Hindlimb muscle (tissue), 1 donor: ENCODE results near the gene ZFYVE28. TPM values are rescaled to one million over a fixed set of nuclear protein-coding genes. Genes with fewer than 3 reads are reported as not detected.

ENCODE experiments used
- DNase-seq: peaks from one replicate; pipeline ENCODE4 v3.0.0-alpha.2; 2013
- polyA plus RNA-seq: library from polyadenylated mRNA; unstranded; fragments of 120-200 nt; gene quantifications from one replicate; pipeline ENCODE4 v1.2.1, GENCODE V29; 2013; ENCODE audit not compliant: insufficient read length

The ZFYVE28 gene
- polyA plus RNA-seq, 1 donor, result 2.5 TPM

DNA sequence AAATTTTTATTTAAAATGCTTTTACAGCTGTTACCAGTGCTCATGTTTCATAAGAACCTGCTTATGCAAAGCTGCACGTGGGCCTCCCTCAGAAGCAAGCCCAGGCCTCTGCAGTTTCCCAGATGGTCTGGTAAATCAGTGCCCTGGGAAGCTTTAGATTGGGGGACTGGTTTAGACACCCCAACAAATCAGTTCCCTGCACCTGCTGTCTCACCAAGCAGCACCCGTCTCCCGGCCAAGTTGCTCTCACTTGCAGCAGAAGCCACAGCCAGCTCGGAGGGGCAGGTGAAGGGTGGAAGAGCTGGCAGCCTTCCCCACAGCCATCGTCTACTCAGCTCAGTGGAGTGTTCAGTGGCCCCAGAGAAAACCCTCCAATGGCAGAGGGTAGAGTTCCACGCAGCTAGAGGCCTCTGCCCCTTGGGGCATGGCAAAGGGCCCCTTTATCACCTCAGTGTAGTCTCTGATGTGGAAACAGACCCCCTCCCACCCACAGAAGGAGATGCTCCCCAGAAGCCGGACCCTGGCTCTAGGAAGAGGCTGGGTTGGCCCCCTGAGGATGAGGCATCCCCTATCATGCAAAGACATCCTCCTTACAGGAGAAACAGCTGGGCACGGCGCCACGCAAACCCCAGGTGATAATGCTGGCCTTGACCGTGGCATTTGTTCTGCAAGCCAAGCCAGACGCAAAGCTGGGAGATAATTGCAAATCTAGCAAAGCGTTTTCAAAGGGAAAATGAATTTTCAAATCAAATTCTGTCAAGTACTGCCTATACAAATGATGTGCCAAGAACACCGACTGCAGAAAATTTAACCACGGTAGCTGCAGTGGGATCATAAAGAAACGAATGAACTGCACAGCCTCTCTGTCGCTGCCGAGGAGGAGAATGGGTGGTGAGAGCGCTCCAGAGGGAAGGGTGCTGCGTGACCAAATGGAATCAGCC is 51.9 kb downstream of the ZFYVE28 start:
- peak; percentile 54 for DNase-seq

DNA sequence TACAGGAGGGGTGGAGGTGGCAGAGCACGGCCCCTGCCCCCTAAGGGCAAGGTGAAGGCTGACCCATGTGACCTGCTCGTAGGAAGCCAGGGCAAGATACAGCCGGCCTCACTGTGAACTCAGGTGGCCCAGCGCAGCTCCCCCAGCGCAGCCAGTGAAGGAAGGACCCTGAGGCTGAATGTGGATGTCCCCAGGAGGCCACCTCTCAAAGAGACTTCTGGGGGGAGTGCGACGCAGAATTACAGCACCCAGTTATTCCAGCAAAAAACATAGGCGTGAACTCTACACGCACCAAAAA is 52.6 kb downstream of the ZFYVE28 start:
- DNase-seq, result no peak

DNA sequence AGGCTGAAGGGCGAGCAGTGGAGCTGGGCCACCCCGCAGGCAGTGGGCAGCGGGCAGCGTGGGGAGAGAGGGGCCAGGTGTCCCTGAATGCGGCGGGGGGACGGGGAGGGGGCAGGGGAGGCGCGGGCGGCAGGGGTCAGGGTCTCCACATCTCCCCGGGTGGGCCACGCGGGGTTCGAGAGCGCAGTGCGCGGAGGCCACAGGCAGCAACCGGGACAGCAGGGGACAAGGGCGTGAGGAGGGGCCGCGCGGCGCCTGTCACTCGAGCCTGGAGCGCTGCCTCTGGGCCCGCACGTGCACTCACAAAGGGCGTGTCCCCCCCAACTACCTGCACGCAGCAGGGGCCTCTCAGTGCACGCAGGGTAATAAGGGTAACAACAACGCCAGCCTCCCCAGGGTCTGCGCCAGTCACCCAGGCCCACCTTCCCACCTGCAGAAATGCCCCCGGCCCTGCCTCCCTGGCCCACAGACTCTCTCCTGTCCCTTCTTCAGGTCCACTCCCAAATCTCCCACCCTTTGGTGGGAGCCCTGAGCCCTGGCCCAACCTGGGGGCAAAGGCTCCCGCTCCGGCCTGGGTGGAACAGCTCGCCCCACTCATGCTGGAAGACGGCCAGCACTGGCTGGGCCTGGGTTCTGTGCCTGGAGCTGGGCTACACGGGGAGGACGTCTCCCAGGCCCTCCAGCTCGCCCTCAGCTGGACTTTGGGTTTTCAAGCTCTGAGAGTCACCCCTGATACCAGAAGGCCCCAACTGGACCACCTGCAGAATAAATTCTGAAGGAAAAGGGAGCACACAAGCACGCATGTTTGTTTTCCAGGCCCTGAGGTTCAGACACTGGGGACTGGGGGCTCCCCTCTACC is 53.2 kb downstream of the ZFYVE28 start:
- no peak for DNase-seq

DNA sequence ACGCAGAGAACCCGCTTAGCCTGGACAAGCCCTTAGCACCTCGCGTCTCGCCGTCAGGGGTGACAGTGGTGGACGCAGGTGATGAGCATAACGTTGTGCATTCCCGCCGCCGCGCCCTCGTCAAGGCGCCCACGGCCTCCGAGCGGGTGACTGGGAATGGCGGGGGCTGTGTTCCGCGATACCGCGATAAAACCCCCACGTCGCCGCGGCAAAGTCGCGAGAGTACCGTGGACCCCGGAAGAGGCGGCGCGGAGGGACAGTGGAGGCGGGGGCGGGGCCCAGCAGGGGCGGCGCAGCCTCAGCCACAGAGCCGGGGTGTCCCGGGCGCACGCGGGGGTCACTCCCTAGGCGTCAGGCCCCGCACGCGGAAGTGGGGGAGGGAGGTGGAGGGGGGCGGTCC is 53.8 kb downstream of the ZFYVE28 start:
- peak; percentile 44 for DNase-seq

DNA sequence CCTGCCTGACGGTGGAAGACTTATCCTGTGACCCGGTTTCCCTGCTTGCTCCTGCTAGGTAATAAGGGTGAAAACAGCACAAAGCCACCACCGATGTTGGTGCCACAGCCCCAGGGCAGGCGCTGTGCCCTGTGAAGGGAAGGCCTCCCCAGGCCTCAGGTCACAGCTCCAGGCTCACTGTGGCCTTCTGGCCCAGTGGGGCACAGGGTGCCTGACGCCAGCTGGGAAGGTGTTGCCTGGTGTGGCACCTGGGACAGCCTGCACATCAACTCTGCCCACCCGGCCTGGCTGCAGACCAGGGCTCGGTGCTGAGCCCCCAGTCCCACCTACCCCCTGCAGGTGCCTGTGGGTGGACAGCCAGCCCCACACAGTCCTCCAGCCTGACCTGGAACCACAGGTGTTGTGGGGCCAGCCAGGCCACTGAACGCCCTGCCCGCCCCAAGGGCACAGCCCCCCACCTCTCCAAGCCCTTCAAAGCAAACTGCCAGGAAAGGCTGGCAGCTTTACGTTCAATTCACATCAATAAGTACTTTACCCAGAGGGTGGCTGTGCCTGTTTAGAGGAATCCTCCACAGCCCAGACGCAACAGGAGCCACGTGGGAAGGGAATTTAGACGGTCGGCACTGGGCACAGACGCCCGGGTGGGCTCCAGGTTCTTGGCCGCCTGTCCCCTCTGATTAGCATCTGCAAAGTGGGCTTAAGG is 54.3 kb downstream of the ZFYVE28 start:
- DNase-seq, result no peak

DNA sequence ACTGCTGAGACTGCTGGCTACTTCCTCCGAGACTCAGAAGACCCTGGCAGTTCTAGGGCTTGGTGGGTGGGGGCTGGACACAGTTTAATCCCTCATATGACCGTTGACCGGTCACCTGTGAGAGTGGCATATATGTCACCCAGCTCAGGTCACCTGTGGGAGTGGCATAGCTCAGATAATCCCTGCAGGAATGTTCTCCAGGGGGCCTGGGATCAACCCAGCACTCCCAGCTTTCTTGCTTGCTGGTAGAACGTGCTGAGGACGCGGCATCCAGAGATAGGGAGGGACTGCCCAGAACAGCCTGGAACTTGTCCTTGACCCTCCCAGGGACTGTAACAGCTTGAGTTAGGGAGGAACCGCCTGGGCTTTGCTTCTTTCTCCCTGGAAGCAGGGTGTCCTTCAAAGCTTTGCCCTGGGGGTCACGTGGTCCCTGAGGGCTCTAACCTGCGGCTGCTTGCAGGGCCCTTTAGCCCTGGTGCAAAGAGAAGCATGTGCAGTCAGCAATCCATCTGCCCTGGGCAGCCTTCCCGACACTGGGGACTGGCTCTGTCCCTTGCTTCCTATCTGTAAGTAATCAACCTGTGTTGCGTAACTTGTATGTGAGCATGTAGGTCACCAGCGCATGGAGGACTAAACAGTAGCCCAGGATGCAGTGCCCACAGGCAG is 55.3 kb downstream of the ZFYVE28 start:
- no peak for DNase-seq

DNA sequence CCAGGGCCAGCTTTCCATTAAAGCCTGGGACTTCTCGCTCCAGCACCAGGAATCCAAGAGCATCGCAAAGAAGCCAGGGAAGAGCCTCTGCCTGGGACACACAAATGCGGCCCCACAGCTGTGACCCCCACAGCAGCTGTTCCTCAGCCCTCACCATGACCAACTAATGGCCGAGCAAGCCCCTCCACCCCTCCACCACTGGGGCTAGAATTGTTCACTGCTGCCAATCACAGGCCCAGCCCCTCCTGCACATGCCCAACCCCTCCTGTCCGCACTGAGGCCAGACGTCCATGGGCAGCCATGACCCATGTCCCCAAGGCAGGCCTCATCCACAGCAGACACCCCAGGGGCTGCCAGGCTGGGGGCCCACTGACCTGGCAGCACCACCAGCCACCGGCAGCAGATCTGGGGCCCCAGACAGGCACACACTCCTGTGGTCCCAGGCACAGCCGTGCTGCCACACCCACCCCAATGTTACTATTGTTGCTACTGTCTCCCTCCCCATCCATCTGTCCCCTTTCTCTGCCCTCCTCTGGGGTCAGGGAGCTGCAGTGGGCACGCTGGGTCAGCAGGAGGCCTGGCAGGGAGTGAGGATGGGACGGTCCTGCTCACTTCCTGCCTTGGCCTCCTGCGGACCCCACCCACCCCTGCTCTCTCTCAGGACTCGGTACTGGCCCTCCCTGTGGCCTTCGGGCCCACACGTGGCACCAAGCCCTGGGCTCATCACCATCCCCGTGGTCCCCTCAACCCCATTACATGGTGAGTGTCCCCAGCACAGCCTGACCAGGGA is 56.0 kb downstream of the ZFYVE28 start:
- DNase-seq, result peak; percentile 51

DNA sequence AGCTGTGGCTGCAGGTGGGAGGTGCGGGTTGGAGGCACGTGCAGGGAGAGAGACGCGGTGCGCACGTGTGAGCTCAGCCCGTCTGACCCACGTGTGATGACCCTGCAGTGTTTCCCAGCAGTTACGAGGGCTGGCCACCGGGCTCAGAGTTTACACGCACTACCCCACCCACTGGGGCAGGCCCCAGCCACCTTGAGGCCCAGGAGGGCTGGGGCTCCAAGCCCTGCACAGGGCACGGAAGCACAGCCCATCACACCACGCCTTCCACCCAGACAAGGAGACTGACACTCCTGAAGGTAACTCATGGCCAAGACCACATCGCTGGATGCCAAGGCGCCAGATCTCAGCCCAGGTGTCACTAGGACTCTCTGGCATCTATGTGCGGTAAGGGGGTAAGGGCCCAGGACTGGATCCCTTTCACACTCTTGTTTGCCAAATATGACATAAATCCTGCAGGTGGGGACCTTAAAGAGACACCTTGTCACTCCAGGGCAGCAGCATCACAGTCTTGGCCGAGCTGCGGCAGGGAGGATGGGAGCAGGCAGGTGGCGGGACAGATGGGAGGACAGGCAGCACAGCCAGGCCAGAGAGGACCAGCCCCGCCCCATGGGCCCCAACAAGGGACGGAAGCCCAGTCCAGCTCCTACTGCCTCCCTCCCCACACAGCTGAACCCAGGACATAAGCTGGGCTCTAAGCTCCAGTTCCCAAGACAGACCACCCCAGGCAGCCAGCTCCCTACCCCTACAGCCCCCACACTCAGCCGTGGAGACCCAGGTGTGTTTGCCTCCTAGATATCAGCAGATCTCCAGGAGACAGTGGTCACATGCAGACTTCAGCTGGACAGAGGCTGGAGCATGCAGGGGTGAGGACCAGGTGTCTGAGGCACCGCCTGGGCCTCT is 56.8 kb downstream of the ZFYVE28 start:
- DNase-seq, result peak; percentile 36

DNA sequence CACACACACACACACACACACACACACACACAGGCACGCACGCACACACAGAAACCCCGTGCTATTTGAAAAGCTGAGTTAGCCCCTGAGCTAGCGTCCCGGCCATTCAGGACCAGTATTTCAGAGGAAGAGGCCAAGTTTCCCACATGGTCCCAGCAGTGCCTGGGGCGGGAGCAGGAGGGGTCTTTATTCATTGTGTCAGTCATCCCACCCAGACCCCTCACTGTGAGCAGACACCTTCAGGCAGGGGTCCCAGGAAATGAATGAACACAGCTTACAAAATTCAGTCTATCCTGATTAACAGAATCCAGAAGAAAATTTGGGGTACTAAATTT is 58.1 kb downstream of the ZFYVE28 start:
- DNase-seq, result no peak

DNA sequence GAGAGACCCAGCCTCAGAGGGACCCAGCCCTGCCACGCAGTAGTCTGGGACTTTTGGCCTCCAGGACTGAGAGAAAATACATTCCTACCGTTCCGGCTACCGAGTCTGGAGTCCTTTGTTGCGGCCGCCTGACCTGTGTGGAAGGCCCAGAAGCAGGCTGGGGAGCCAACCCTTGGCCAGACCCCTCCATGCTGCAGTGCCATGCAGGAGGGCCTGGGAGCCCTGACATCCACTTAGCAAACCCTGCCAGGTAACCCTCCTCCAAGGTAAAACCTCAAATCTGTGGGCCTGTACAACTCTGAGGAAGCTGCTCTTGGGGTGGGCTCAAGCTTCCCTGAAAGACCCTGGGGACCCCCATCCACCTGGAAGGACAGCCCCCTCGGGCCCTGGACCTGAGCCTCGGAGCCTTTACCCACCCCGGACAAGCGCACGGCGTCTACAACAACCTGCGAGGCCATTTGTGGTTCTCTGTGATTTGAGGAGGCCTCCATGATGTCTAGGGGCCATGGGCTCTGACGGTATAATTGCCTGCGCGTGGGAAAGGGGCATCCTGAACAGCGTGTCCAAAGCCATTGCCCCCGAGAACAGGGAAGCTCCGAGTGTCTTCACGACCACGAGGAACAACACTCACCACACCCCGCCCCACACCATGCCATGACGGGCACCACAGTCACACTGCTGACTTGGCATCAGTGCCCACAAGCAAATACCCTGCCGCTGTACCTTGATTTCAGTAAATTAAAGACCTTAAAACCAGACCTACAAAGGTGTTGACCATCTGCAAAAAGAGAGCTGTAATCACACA is 58.7 kb downstream of the ZFYVE28 start:
- no peak for DNase-seq

DNA sequence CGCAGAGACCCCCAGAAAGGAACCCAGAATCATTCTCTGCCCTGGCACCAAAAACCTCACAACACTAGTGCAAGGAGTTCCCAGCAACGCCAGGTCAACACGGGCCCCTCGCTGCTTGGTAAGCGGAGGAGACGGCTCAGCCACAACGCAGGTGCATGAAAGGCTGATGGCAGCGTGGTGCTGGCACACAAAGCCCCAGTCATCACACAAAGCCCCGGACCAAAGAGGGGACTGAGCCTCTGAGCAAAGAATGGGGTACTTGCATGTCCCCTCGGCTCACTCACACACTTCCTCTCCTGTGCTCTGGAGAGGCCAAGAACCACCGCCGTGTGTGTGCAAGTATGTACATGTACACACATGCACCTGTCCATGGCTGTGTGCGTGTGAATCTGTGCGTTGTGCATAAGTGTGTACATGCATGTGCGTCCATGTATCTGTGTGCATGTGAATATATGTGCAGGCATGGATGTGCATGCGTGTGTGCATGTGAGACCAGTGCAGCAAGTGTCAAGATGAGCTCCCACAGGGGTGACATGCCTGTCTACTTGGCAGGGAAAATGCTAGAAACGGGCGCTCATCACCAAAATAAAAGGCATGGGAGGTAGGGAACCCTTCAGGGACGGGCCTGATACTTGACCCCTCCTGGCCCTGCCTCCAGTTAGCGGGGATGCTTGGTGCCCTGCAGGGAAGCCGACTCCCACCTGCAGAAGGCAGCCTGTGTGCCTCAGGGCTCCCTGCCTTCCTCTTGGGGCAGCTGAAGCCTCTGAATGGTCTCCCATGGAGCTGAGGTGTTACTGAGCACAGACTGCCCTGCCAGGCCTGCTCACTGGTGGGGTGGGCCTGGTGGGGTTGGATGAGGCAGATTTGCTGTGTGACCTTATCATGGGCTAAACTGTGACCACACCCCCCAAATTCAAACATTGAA is 60.4 kb downstream of the ZFYVE28 start:
- no peak for DNase-seq

DNA sequence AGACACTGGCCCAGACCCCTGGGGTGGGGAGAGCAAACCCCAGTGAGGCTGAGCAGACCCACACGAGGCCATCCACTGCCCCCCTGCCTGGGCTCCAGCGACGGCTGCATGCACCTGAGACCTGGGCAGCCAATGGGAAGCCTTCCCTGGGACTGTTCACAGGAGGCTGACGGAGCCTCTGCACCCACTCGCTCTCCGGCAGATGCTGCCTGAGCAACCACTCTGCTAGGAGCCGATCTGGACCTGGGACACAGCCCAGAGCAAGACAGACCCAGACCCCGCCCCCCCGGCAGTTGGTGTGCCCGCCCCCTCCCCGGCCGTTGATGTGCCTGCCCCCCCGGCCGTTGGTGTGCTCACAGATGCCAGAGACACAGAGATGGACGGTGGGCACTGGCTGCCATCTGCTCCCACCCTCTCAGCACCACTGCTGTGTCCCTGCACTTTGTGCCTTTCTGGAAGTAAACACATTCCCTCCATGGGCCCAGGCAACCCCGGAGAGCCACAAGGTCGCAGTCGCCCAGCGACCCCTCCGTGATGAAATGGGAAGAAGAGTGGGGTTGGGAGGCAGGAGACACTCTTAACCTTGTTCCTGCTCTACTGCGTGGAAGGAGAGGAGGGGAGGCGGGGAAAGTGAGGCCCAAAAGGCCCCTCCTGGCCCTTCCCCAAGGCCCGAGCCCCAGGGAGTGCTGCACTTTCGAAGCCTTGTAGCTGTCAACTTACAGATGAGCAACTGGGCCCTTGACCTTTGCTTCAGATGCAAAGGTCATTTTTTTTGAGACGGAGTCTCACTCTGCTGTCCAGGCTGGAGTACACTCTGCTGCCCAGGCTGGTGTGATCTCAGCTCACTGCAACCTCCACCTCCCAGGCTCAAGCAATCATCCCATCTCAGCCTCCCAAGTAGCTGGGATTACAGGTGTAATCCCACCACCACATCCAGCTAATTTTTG is 62.0 kb downstream of the ZFYVE28 start:
- DNase-seq, result no peak

DNA sequence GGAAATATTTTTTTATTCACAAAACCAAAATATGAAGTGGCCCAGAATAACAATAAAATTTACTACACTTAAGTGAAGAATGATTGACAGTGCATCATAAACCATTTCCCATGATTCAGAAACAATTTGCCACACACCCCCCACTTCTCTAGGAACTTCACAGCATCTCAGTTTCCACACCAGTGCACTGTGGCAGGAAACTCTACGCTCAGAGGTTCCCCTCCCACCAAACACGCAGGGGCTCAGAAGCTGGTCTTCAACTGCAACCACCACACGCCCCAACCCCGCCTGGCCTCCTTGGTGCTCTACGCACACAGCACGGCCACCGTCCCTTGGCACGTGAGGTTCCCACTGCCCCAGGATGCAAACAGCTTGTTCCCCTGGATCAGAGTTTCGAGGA is 63.7 kb downstream of the ZFYVE28 start:
- DNase-seq, result no peak

DNA sequence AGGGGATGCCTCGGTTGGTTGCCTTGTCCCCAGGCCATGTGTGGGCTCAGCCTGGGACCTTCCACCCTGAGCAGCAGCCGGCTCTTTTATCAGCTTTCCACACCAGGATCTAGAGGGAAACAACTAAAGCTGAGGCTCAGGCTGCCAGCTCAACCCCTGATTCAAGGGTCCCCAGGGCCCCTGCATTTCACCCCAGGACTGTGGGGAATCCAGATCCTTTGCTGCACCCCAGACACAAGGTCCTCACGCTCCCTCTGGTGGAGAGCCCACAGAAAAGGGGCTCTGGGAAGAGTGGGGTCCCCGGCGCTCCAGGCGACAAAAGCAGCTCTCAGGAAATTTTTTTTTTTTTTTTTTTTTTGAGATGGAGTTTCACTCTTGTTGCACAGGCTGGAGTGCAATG is 64.3 kb downstream of the ZFYVE28 start:
- DNase-seq, result no peak

DNA sequence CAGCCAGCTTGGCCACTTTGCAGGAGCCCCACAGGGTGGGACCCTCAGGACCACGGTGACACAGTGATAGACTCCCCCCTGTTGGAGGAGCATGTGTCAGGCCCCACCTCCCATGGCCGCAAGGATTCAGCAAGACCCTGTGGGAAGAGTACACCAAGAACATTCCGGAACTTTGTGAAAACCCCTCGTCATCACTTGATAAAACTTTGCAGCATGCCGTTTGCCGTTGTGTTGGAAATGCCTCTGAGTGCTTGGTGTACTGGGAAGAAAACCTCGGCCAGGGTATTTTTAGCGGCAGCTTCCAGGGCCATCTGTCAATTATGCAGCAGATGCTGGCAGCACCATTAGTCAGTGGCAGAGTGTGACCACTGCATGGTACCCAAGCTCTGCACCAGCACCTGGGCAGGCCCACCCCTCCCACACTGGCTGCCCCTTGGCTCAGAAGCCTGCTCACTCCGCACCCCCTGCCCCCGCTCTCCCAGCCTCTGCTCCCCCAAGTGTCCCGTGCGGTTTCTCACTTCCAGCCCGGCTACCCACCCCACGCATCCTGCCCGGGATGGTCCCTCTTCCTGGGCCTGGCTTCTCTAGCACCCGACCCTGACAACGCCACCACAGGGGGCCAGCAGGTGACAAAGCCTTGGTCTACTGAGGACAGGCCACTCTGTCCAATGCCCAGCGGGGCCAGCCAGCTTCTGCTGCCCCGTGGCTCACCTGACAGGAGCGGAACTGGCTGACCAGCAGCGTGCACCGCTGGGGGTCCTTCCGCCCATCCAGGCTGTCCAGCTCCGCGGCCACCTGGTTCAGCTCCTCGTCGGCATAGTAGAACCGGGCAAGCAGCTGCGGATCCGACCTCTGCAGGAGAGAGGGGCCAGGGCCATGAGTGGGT is 65.0 kb downstream of the ZFYVE28 start:
- no peak for DNase-seq

DNA sequence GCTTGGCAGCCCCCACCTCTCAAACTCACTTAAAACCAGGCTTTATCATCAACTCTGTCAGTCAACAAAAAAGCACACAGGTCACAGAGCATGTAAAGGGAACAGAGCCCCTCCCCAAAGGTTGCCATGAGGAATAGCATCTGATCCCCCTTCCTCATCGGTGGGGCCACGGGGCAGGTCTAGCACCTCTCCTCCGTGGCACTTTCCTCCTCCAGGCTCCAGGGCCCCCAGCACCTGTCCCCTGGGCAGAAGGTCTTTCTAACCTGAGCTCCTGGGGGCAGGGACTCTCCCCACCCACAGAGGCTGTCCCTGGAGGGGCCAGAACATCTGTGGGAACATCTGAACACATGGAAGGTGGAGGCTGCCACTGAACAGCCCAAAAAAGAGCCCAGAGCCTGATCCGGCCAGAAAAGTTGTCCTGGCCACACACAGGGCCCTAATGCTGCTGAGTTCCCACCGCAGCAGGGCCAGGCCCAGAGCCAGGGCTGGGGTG is 65.7 kb downstream of the ZFYVE28 start:
- DNase-seq, result no peak
